ENCODE results near the gene BBS4. TPM values are rescaled to one million over a fixed set of nuclear protein-coding genes. Genes with fewer than 3 reads are reported as not detected.

BBS4 gene
- total and polyA plus RNA-seq, 12 donors: 6.8 to 18.0 (median 12.5) TPM

DNA sequence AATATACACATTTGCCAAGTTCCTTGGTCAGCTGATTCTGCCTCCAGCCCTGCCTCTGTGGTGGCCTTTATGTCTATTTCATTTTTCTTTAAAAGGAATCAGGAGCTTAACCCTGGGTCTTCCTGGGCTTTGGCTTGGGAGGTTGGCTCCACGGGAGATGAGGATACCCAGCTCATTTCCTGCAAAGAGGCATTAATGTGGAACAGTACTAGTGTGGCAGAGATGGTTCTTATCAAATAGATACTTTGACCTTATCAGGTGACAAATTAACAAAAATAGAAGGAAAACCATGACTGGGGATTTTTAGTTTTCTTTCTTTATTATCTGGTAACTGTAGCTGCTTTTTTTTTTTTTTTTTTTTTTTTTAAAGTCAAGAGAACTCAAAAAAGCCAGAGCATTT, 42.8 kb downstream of the BBS4 start:
- Histone ChIP-seq H3K9me3 (no peaks in the 10 kb centered on the region), H3K4me3 (no peak overlapping the region), H3K27me3 (no peaks in the 10 kb centered on the region), H3K36me3 (peaks cover 0 to 81% (median 18%) of the 10 kb centered on the region in 9 donors), H3K27ac (no peak overlapping the region), H3K4me1 (no peaks in the 10 kb centered on the region)
- TF ChIP-seq, protein P1, sequence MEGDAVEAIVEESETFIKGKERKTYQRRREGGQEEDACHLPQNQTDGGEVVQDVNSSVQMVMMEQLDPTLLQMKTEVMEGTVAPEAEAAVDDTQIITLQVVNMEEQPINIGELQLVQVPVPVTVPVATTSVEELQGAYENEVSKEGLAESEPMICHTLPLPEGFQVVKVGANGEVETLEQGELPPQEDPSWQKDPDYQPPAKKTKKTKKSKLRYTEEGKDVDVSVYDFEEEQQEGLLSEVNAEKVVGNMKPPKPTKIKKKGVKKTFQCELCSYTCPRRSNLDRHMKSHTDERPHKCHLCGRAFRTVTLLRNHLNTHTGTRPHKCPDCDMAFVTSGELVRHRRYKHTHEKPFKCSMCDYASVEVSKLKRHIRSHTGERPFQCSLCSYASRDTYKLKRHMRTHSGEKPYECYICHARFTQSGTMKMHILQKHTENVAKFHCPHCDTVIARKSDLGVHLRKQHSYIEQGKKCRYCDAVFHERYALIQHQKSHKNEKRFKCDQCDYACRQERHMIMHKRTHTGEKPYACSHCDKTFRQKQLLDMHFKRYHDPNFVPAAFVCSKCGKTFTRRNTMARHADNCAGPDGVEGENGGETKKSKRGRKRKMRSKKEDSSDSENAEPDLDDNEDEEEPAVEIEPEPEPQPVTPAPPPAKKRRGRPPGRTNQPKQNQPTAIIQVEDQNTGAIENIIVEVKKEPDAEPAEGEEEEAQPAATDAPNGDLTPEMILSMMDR (IDR thresholded peaks at IDR 0.05): no peak
- ATAC-seq (no peak), DNase-seq (no peak)
- intact Hi-C loops (cut with DNase I): loop anchor here in 2 of 10 donors (10.0 kb wide), 2 partner anchors 346 to 546 kb away; no protein-coding TSS in a partner anchor
- 90 to 92% methylated on average over 1 of the region's 1 CpG for WGBS, 2 donors

DNA sequence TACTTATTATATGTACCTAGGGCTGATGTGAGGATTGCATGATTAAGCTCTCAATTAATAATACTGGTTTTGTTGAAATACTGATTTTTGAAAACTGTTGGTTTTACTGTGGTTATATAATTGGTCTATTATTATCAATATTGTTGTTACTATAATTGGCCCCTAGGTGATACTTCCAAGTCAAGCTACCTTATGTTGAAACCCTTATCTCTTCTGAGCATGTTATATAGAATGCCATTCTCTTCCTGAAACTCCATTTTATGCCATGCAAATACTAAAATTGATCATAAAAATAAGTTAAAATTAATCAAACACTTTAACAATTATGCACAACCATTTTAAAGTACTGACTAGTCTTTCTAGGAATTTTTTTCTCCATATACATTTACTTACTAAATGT, 46.1 kb downstream of the BBS4 start:
- no peak for ATAC-seq
- H3K4me3 ChIP-seq: no peak overlapping the region
- H3K9me3 ChIP-seq: no peaks in the 10 kb centered on the region
- TF ChIP-seq, protein P1 (IDR thresholded peaks at IDR 0.05): no peak
- intact Hi-C loops (cut with DNase I): no loop called here
- H3K4me1 ChIP-seq: no peaks in the 10 kb centered on the region
- H3K27me3 ChIP-seq: no peaks in the 10 kb centered on the region
- H3K36me3 ChIP-seq: peaks cover 0 to 94% (median 30%) of the 10 kb centered on the region in 9 donors
- DNase-seq: no peak
- H3K27ac ChIP-seq: no peak overlapping the region

DNA sequence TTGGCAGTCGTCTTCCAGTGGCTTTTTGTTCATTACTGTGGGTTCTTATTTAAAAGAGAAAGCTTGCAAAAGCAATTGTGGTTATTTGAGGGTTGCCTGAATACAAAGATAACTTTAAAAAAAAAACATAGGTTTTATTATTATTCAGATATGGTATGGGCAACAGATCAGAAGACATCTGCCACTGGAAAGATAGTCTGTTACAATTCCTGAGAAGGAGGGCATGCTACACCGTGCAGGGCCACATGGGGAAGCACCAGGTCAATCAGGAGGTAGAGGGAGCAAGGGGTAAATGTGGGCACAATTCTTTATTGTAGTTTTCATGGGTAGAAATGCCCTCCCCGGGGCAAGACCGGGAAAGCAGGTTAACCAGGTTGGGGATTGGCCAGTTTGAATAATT, 46.5 kb downstream of the BBS4 start:
- no peaks in the 10 kb centered on the region for H3K27me3 ChIP-seq
- DNase-seq (no peak), ATAC-seq (no peak)
- TF ChIP-seq, protein P1 (IDR thresholded peaks at IDR 0.05): no peak
- H3K9me3 ChIP-seq: no peaks in the 10 kb centered on the region
- intact Hi-C loops (cut with DNase I): no loop called here
- 94 to 95% methylated on average over 4 of the region's 4 CpGs for WGBS, 2 donors
- H3K36me3 ChIP-seq: peaks cover 0 to 94% (median 35%) of the 10 kb centered on the region in 9 donors
- H3K4me1 ChIP-seq: no peaks in the 10 kb centered on the region
- no peak overlapping the region for H3K4me3 ChIP-seq
- H3K27ac ChIP-seq: no peak overlapping the region

DNA sequence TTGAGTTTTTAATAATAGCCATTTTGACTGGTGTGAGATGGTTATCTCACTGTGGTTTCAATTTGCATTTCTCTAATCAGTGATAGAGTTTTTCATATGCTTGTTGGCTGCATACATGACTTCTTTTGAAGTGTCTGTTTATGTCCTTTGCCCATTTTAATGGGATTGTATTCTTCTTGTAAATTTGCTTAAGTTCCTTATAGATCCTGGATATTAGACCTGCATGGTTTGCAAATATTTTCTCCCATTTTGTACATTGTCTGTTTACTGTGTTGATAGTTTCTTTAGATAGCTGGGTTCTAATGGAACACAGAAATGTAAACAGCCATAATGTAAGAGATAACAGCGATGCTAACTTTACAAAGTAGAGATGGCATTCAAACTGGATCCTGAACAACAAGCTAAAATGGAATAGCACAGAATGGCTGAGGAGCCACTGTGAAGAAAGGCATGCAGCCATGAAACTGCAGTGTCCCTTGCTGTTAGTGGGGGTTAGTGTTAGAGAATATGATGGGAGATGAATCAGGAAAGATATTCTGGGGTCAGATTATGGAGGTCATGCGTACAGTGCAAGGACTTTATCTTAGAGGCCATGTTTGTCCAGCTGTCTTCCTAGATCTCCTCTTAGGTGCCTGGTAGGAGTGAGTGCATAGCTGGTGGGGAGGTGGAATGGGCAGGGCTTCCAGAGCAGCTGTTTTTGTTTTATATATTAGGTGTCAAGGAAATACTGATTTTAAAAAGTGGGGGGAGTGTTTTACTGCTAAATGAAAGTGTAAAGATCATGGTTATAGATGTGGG, 48.1 kb downstream of the BBS4 start:
- TF ChIP-seq, protein P1 (IDR thresholded peaks at IDR 0.05): no peak
- Histone ChIP-seq H3K36me3 (peaks cover 0 to 94% (median 50%) of the 10 kb centered on the region in 9 donors), H3K9me3 (no peaks in the 10 kb centered on the region), H3K4me1 (no peaks in the 10 kb centered on the region), H3K4me3 (no peak overlapping the region), H3K27me3 (no peaks in the 10 kb centered on the region), H3K27ac (no peak overlapping the region)
- ATAC-seq (no peak), DNase-seq (no peak)
- WGBS, 2 donors: 92 to 95% methylated on average over 2 of the region's 2 CpGs
- intact Hi-C loops (cut with DNase I): no loop called here

Data from heart right ventricle (tissue), 16 donors.